HG03442 (cell line): ENCODE results near the gene PRR14L.

Experiments
- ATAC-seq: cut with Tn5 transposase; IDR thresholded peaks from one replicate; pipeline ENCODE4 v1.9.1; 2021; ENCODE audit warnings: mild to moderate bottlenecking, moderate library complexity; ENCODE audit not compliant: unreplicated experiment

The PRR14L gene

GRCh38 chr22:31647066-31647465 is 102.9 kb downstream of the PRR14L start:
- no peak for ATAC-seq

- peak; percentile 37 for ATAC-seq
These were observed 103.5 kb downstream of the PRR14L start for GRCh38 chr22:31646186-31647019.

- no peak for ATAC-seq
These were observed 110.4 kb downstream of the PRR14L start for GRCh38 chr22:31639436-31640039.

GRCh38 chr22:31637891-31638618 is 111.9 kb downstream of the PRR14L start:
- peak; percentile 28 for ATAC-seq

GRCh38 chr22:31637447-31637890 is 112.5 kb downstream of the PRR14L start:
- peak; percentile 43 for ATAC-seq

GRCh38 chr22:31635638-31636306 is 114.2 kb downstream of the PRR14L start:
- ATAC-seq, result no peak

GRCh38 chr22:31631436-31631835 is 118.5 kb downstream of the PRR14L start:
- ATAC-seq, result no peak
